T-helper 2 cell treated with Interferon-gamma antibody and Interleukin-4, amounts not matched to agents 5 μg/mL and 100 μg/mL, for 36 hours (primary cell): ENCODE measurements around the gene HOXA6.

Experiments
- DNase-seq: peaks from one replicate; pipeline ENCODE4 v3.0.0; 2021; ENCODE audit warnings: low spot score
- H3K27ac Mint-ChIP-seq: one replicate; pipeline ENCODE4 v1.8.0; 2021; ENCODE audit warnings: mild to moderate bottlenecking, mixed read lengths
- H3K27me3 Mint-ChIP-seq: one replicate; pipeline ENCODE4 v1.8.0; 2021; ENCODE audit warnings: low read depth, mixed read lengths
- H3K36me3 Mint-ChIP-seq: one replicate; pipeline ENCODE4 v1.8.0; 2021; ENCODE audit warnings: low read depth, mixed read lengths
- H3K4me1 Mint-ChIP-seq: one replicate; pipeline ENCODE4 v1.8.0; 2021; ENCODE audit warnings: low read depth, mixed read lengths
- H3K4me3 Mint-ChIP-seq: one replicate; pipeline ENCODE4 v1.8.0; 2022; ENCODE audit warnings: mild to moderate bottlenecking, moderate library complexity, mixed read lengths
- H3K9me3 Mint-ChIP-seq: one replicate; pipeline ENCODE4 v1.8.0; 2021; ENCODE audit warnings: mixed read lengths

The HOXA6 gene

DNA sequence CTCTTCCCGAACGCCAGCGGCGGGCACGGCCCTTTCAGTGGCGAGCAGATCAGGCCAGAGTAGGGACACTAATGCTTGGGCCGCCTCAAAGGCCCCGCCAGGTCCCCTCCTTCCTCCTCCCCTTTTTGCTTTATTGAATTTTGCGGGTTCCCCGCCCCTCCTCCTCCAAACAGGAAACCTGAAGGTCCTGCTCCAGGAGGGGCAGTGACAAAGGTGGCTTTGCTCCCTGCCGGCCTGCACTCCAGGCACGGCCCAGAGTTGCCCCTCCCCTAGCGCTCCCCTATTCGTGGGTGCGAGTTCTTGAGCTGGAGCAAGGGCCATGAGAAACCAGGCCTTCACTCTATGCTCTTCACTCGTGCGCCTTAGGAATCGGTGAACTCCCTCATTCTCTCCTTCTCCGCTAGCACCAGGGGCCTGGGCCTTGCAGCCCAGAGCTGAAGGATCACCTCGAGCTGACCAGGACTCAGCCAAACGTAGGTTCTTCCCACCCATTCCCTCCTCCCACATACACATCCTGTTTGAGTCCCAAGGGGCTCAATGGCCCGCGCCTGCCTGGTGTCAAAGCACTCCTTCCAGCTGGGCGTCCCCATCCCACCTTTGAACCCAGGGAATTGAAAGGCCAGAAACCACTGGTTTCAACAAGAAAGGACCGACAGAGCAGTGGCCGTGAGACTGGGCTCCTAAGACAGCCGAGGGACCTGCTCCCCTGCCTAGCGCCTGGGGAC is 619 bp upstream of the HOXA6 start:
- Mint-ChIP-seq H3K4me1 (peaks cover 10% of the 10 kb centered on the region), H3K27ac (no peak overlapping the region), H3K27me3 (peaks cover 68% of the 10 kb centered on the region), H3K36me3 (peaks cover 3% of the 10 kb centered on the region), H3K4me3 (no peak overlapping the region), H3K9me3 (no peaks in the 10 kb centered on the region)
- no peak for DNase-seq

DNA sequence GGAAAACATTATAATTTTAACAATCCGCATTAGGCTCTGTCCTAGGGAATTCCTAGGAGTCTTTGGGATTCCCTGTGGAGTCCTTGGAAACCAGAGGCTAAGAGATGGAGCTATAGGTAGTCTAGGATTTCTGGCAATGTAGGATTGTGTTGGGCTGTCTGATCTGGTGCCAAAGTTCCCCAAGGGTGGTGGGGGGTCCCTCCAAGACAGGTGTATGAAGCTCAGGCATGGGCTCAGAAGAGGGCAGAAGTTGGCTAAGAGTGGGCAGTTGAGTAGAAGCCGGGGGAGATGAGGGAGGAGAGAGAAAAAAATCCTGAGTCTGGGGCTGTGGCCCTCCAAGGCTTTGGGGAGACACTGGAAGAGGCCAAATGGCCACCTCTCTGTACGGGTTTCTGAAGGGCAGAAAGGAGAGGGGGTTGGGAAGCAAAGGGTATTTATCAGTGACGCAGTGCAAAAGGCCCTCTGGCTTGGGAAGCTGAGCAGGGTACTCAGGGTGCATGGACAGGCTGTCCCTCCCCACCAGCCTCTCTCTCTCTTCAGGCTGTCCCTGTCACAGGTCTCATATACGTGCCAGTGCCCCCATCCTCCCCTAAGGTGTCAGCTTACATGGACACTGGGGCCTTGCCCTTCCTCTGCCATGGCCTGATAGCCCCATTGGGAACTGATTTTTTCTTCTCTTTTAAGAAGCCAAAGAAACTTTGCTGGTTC is 929 bp downstream of the HOXA6 start:
- Mint-ChIP-seq H3K27me3 (peaks cover 55% of the 10 kb centered on the region), H3K36me3 (peaks cover 3% of the 10 kb centered on the region), H3K9me3 (no peaks in the 10 kb centered on the region), H3K4me3 (no peak overlapping the region), H3K27ac (no peak overlapping the region), H3K4me1 (peaks cover 8% of the 10 kb centered on the region)
- DNase-seq = no peak

DNA sequence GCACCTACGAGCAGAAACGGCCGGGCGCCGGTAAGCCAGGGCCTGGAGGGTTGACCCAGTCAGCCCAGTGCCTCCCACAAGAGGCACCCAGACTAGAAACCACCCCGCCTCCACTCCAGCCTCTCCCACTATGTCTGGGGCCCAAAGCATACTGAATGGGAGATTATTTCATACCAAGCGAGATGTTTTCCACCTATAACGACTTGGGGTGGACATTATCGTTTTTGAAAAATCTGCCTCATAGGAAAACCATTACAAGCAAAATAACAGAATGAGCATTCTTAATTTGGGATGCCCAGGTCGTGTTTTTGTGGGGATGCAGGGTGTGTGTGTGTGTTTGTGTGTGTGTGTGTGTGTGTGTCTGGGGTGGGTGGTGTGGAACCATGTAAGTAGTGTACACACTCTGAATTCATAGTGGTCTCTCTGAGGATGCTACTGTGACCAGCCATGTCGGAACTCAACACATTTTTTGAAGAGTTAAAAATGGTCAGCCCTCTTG is 1.6 kb downstream of the HOXA6 start:
- Mint-ChIP-seq H3K4me1 (peaks cover 1% of the 10 kb centered on the region), H3K9me3 (no peaks in the 10 kb centered on the region), H3K27me3 (peaks cover 48% of the 10 kb centered on the region), H3K4me3 (no peak overlapping the region), H3K27ac (no peak overlapping the region), H3K36me3 (no peaks in the 10 kb centered on the region)
- no peak for DNase-seq

GRCh38 chr7:27145165-27145913 is 2.2 kb downstream of the HOXA6 start:
- no peaks in the 10 kb centered on the region for H3K9me3 Mint-ChIP-seq
- H3K27ac Mint-ChIP-seq = no peak overlapping the region
- H3K36me3 Mint-ChIP-seq = no peaks in the 10 kb centered on the region
- DNase-seq = no peak
- peaks cover 43% of the 10 kb centered on the region for H3K27me3 Mint-ChIP-seq
- no peaks in the 10 kb centered on the region for H3K4me1 Mint-ChIP-seq
- no peak overlapping the region for H3K4me3 Mint-ChIP-seq

- DNase-seq = no peak
- H3K4me1 Mint-ChIP-seq = no peaks in the 10 kb centered on the region
- no peaks in the 10 kb centered on the region for H3K36me3 Mint-ChIP-seq
- H3K27ac Mint-ChIP-seq = no peak overlapping the region
- no peaks in the 10 kb centered on the region for H3K9me3 Mint-ChIP-seq
- H3K27me3 Mint-ChIP-seq = peaks cover 38% of the 10 kb centered on the region
- no peak overlapping the region for H3K4me3 Mint-ChIP-seq
These were observed 2.8 kb downstream of the HOXA6 start for GRCh38 chr7:27144781-27145164.

DNA sequence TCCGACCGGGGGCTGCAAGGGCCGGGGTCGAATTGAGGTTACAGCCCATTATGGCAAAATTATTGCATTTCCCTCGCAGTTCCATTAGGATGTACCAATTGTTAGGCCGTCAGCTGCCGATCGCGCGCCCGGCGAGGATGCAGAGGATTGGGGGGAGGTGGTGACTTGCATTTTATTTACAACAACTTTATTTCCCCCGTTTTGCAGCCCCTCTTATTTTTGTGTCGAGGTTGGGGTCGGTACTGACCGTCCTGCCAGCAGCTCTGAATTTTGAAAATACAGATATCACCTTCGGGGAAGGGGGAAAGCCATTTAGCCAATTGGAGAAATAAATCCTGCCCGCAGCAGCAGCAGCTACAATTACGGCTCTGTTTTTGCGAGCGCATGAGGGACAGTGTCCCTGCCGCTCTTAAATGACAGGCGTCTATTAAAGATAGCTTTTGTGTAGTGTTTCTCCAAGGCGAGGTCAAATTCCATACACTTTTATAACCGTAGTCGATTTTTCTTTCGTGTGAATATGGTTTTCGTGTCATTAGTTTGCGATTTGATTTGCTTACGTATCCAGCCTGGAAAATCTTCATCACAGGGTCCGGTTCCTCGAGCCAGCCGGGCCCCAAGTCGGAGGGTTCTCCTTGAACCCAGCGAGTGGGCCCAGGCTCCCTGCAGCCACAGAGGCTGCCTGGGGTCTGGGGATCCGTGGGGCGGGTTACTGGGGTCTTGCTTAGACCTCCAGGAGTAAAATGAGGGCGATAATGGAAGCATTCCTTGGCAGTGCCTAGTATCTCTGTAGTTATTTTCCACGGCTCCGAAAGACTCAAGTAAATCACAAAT is 3.4 kb downstream of the HOXA6 start:
- H3K27me3 Mint-ChIP-seq = peaks cover 31% of the 10 kb centered on the region
- H3K36me3 Mint-ChIP-seq = no peaks in the 10 kb centered on the region
- H3K9me3 Mint-ChIP-seq = no peaks in the 10 kb centered on the region
- no peak for DNase-seq
- H3K27ac Mint-ChIP-seq = no peak overlapping the region
- no peak overlapping the region for H3K4me3 Mint-ChIP-seq
- H3K4me1 Mint-ChIP-seq = no peaks in the 10 kb centered on the region

GRCh38 chr7:27143023-27143949 is 4.3 kb downstream of the HOXA6 start, which contains the start of gene HOXA5:
HOXA5 (minus strand) TSS chr7:27143681; CDS start chr7:27143607, 74 bp downstream.
- DNase-seq = no peak
- Mint-ChIP-seq H3K4me3 (no peak within 1 kb of the TSS), H3K27me3 (peaks cover 23% of the 10 kb centered on the region), H3K27ac (no peak within 1 kb of the TSS), H3K36me3 (no peaks in the 10 kb centered on the region), H3K4me1 (no peaks in the 10 kb centered on the region), H3K9me3 (no peaks in the 10 kb centered on the region)

- no peak for DNase-seq
- Mint-ChIP-seq H3K9me3 (no peaks in the 10 kb centered on the region), H3K27me3 (peaks cover 22% of the 10 kb centered on the region), H3K27ac (no peak overlapping the region), H3K4me1 (no peaks in the 10 kb centered on the region), H3K4me3 (no peak overlapping the region), H3K36me3 (no peaks in the 10 kb centered on the region)
These were observed 5.0 kb downstream of the HOXA6 start for GRCh38 chr7:27142580-27143022.

DNA sequence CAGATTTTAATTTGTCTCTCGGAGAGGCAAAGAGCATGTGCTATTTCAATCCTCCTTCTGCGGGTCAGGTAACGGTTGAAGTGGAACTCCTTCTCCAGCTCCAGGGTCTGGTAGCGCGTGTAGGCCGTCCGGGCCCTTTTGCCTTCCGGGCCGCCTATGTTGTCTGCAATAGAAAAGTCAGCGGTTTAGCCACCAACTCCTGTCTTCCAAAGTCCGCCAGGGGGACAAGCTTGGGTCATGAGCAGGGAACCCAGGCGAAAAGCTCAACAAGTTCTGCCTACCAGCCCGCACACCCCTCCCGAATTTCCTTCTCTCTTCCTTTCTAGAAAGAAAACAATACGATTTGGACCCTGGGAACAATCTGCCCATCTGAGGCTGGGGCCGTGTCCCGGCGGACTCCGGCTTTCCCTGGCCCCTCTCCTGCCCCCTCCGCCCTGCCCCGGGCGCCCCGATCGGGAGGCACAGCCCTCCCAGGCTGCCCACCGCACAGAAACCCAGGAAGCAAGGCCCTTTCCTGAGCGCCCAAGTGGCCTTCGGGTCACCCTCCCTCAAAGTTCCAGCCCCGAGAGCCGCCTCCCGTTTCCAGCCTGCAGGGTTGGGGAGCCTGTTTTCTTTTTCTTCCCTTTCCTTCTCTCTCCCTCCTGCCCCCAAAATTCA is 5.5 kb downstream of the HOXA6 start:
- no peak for DNase-seq
- peaks cover 21% of the 10 kb centered on the region for H3K27me3 Mint-ChIP-seq
- H3K4me1 Mint-ChIP-seq = no peaks in the 10 kb centered on the region
- no peak overlapping the region for H3K4me3 Mint-ChIP-seq
- H3K27ac Mint-ChIP-seq = no peak overlapping the region
- no peaks in the 10 kb centered on the region for H3K9me3 Mint-ChIP-seq
- no peaks in the 10 kb centered on the region for H3K36me3 Mint-ChIP-seq

DNA sequence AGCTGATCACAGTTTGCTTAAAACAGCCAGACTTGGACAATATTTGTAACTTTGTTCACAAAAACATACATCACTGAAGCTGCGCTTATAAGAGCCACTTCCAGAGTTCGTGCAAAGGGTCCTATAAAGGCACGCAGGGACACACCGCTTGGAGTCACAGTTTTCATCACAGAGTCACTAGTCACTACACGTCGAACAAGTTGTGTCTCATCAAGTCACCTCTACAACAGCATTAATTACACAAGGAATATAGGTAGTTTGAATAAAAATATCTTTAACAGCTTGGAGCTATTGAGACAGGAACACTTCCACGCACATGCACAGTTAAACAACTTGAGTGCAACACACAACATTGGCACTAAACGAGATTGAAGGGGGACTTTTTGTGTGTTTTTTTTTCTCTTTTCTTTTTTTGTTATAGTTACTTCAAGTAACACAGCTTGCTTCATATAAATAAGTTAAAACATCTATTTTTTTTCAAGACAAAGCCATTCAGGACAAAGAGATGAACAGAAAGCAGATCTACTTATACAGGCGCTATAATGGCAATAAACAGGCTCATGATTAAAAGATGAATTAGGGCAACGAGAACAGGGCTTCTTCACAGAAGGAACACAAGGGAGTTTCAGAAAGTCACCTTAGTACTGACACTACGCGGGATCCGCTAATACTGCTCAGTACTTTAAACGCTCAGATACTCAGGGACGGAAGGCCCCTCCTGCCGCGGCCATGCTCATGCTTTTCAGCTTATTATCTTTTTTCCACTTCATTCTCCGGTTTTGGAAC is 6.2 kb downstream of the HOXA6 start:
- no peak for DNase-seq
- Mint-ChIP-seq H3K4me3 (no peak overlapping the region), H3K4me1 (no peaks in the 10 kb centered on the region), H3K27me3 (peaks cover 19% of the 10 kb centered on the region), H3K27ac (no peak overlapping the region), H3K9me3 (no peaks in the 10 kb centered on the region), H3K36me3 (no peaks in the 10 kb centered on the region)

DNA sequence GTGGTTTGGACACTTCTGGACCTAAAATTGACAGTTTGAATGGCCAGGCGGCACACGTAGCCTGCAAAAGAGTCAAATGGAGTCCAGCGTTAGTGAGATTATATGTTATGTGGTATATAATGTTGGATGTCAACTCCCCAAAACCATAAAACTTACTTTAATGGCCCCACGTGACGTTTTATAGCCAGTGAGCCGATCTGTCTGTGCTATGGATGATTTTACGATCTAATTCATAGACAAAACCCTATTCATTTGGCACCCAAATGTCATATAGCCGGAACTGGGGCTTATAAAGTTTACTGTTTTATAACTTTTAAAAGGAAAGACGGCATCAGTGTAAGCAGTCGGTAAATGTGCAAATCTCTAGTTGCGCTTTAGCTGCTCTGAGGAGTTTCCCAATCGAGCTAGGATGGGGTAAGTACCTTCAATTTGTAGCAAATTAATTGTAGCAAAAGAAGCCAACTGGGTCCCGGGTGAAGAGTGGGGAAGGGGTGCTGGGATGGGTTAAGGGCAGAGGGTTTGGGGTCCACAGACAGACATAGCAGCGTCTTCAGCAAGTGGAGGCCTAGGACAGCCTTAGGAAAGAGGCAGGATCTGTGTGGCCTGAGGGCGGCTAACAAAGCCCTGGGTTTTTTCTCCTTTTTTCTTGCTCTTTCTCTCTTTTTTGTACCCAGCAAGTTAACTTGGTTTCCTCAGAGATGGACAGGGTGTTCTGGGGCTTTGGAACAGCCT is 7.3 kb downstream of the HOXA6 start:
- Mint-ChIP-seq H3K36me3 (no peaks in the 10 kb centered on the region), H3K27me3 (peaks cover 25% of the 10 kb centered on the region)

More for the DNA sequence above, 7.3 kb downstream of the HOXA6 start:
- no peaks in the 10 kb centered on the region for H3K9me3 Mint-ChIP-seq
- H3K4me3 Mint-ChIP-seq = no peak overlapping the region
- H3K4me1 Mint-ChIP-seq = no peaks in the 10 kb centered on the region
- DNase-seq = no peak
- H3K27ac Mint-ChIP-seq = no peak overlapping the region
